H1 (cell line): ENCODE measurements around the gene MYLK4. TPM values are rescaled to one million over a fixed set of nuclear protein-coding genes. Genes with fewer than 3 reads are reported as not detected.

Experiments
- CTCF ChIA-PET: fragments of 300-600 bp; sonication (Branson Sonifier 250); formaldehyde crosslinking; loops from one replicate; lab custom pipeline; 2021; ENCODE audit not compliant: partially characterized antibody; lab: Charles Lee
- POLR2A ChIA-PET: fragments of 300-600 bp; sonication (Branson Sonifier 250); formaldehyde crosslinking; loops from one replicate; lab custom pipeline; 2021; ENCODE audit warnings: inconsistent platforms; ENCODE audit not compliant: partially characterized antibody; lab: Charles Lee
- DNase-seq, 2 experiments: peaks; one replicate each; pipeline versions ENCODE4 v3.0.0 to v3.0.0-alpha.2; 2010 to 2022; ENCODE audit warnings: low spot score in 2 of 2, low read depth in 1 of 2, mixed read lengths in 1 of 2
- FAIRE-seq: peaks from 2 replicates; lab custom pipeline; 2011; peaks lifted over from hg19 to GRCh38; lab: Jason Lieb, UNC
- H2AFZ ChIP-seq: 2 replicates; pipeline ENCODE4 v1.8.1; 2012; ENCODE audit warnings: low read length, inconsistent platforms
- H2AK5ac ChIP-seq: 2 replicates; pipeline ENCODE4 v1.6.1; 2013; ENCODE audit warnings: low read depth, low read length
- H2BK120ac ChIP-seq: replicated peaks from 2 replicates; pipeline ENCODE3; 2013; ENCODE audit warnings: low read depth, low read length, inconsistent platforms
- H2BK12ac ChIP-seq: 2 replicates; pipeline ENCODE4 v1.6.1; 2013; ENCODE audit warnings: low read depth, low read length
- H2BK15ac ChIP-seq: 2 replicates; pipeline ENCODE4 v1.6.1; 2013; ENCODE audit warnings: low read length
- H2BK20ac ChIP-seq: 2 replicates; pipeline ENCODE4 v1.6.1; 2013; ENCODE audit warnings: low read length
- H2BK5ac ChIP-seq: 2 replicates; pipeline ENCODE4 v1.6.1; 2013; ENCODE audit warnings: low read depth, low read length
- H3K14ac ChIP-seq: 2 replicates; pipeline ENCODE4 v1.6.1; 2013; ENCODE audit warnings: inconsistent platforms; ENCODE audit not compliant: insufficient read length
- H3K18ac ChIP-seq: 2 replicates; pipeline ENCODE4 v1.6.1; 2013; ENCODE audit warnings: low read length; ENCODE audit errors: extremely low read depth
- H3K23ac ChIP-seq: 2 replicates; pipeline ENCODE4 v1.6.1; 2013; ENCODE audit warnings: inconsistent platforms; ENCODE audit not compliant: insufficient read length
- H3K23me2 ChIP-seq: 2 replicates; pipeline ENCODE4 v1.6.1; 2013; ENCODE audit warnings: low read depth, low read length
- H3K27ac ChIP-seq: 2 replicates; pipeline ENCODE4 v1.6.1; 2011; ENCODE audit warnings: low read depth, low read length, inconsistent platforms
- H3K27me3 ChIP-seq, 4 experiments: replicated peaks in 1 of 4; 1 replicate in 1 of 4; 2 replicates in 3 of 4; pipeline versions ENCODE4 v1.6.1 to v1.8.1; 2011 to 2013; ENCODE audit warnings: low read length in 3 of 4, mild to moderate bottlenecking in 3 of 4, inconsistent platforms in 2 of 4, mixed read lengths in 2 of 4, moderate library complexity in 1 of 4; ENCODE audit not compliant: control insufficient read depth in 3 of 4, insufficient read depth in 3 of 4; ENCODE audit errors: extremely low read depth in 1 of 4
- H3K36me3 ChIP-seq, 4 experiments: 2 replicates each; pipeline versions ENCODE4 v1.6.1 to v1.8.1; 2011 to 2013; ENCODE audit warnings: mild to moderate bottlenecking in 4 of 4, low read length in 3 of 4, moderate library complexity in 2 of 4, control low read depth in 1 of 4, inconsistent platforms in 1 of 4; ENCODE audit not compliant: insufficient read depth in 4 of 4, control insufficient read depth in 2 of 4
- H3K4ac ChIP-seq: replicated peaks from 2 replicates; pipeline ENCODE3; 2013; ENCODE audit warnings: low read length, low read depth, mixed read lengths, inconsistent platforms; ENCODE audit not compliant: insufficient read length
- H3K4me1 ChIP-seq, 4 experiments: replicated peaks in 1 of 4; 1 replicate in 1 of 4; 2 replicates in 3 of 4; pipeline versions ENCODE4 v1.6.1 to v1.8.1; 2011 to 2013; ENCODE audit warnings: low read length in 3 of 4, inconsistent platforms in 2 of 4, mixed read lengths in 1 of 4; ENCODE audit not compliant: insufficient read depth in 4 of 4, control insufficient read depth in 3 of 4
- H3K4me2 ChIP-seq, 2 experiments: 2 replicates each; pipeline versions ENCODE4 v1.6.1 to v1.8.1; 2011 to 2013; ENCODE audit warnings: low read depth in 2 of 2, low read length in 2 of 2, control low read depth in 1 of 2, inconsistent platforms in 1 of 2, mild to moderate bottlenecking in 1 of 2; ENCODE audit not compliant: insufficient read depth in 1 of 2
- H3K4me3 ChIP-seq, 4 experiments: fragments of 200-600, 300-600 bp in 1 of 4; sonication (generic), shearing (Covaris generic), sonication (Bioruptor Twin) in 1 of 4; 2 replicates each; pipeline versions ENCODE4 v1.5.1 to v1.8.1; 2011 to 2016; ENCODE audit warnings: low read length in 4 of 4, low read depth in 3 of 4, control low read depth in 2 of 4, inconsistent platforms in 2 of 4, mild to moderate bottlenecking in 2 of 4, mixed read lengths in 1 of 4, moderate library complexity in 1 of 4; ENCODE audit not compliant: insufficient read depth in 2 of 4; ENCODE audit errors: extremely low read depth in 1 of 4
- H3K56ac ChIP-seq: replicated peaks from 2 replicates; pipeline ENCODE3; 2013; ENCODE audit warnings: low read depth, mild to moderate bottlenecking, mixed read lengths, low read length, inconsistent platforms; ENCODE audit not compliant: insufficient read length
- H3K79me1 ChIP-seq: 2 replicates; pipeline ENCODE4 v1.6.1; 2013; ENCODE audit warnings: low read depth, low read length, control low read depth
- H3K79me2 ChIP-seq, 2 experiments: 2 replicates each; pipeline versions ENCODE4 v1.6.1 to v1.8.1; 2012 to 2013; ENCODE audit warnings: low read length in 2 of 2, mild to moderate bottlenecking in 2 of 2, inconsistent platforms in 1 of 2; ENCODE audit not compliant: insufficient read depth in 2 of 2, control insufficient read depth in 1 of 2
- H3K9ac ChIP-seq, 4 experiments: replicated peaks in 1 of 4; 1 replicate in 1 of 4; 2 replicates in 3 of 4; pipeline versions ENCODE4 v1.6.1 to v1.8.1; 2011 to 2013; ENCODE audit warnings: low read depth in 3 of 4, low read length in 3 of 4, control low read depth in 2 of 4, mild to moderate bottlenecking in 2 of 4, moderate library complexity in 2 of 4, inconsistent platforms in 1 of 4; ENCODE audit errors: extremely low read depth in 1 of 4
- H3K9me3 ChIP-seq, 2 experiments: 2 replicates each; pipeline versions ENCODE4 v1.6.1 to v1.8.1; 2012 to 2013; ENCODE audit warnings: mild to moderate bottlenecking in 2 of 2, moderate library complexity in 2 of 2, control low read depth in 1 of 2, inconsistent platforms in 1 of 2, low read depth in 1 of 2, low read length in 1 of 2, mixed read lengths in 1 of 2; ENCODE audit not compliant: insufficient read depth in 2 of 2
- H4K20me1 ChIP-seq, 2 experiments: replicated peaks in 1 of 2; 2 replicates each; pipeline versions ENCODE3 to v1.8.1; 2011 to 2013; ENCODE audit warnings: inconsistent platforms in 2 of 2, low read length in 2 of 2, mild to moderate bottlenecking in 1 of 2; ENCODE audit not compliant: insufficient read depth in 2 of 2, control insufficient read depth in 1 of 2
- H4K5ac ChIP-seq: 2 replicates; pipeline ENCODE4 v1.6.1; 2013; ENCODE audit warnings: low read length, low read depth, mixed read lengths, inconsistent platforms; ENCODE audit not compliant: insufficient read length
- H4K8ac ChIP-seq: 2 replicates; pipeline ENCODE4 v1.8.0; 2013; ENCODE audit warnings: mild to moderate bottlenecking, moderate library complexity, low read length, inconsistent platforms; ENCODE audit not compliant: insufficient read depth; ENCODE audit errors: extremely low read depth
- H4K91ac ChIP-seq: replicated peaks from 2 replicates; pipeline ENCODE3; 2013; ENCODE audit warnings: low read length, mixed read lengths, inconsistent platforms; ENCODE audit not compliant: insufficient read length
- ASH2L ChIP-seq: fragments of 200-600, 300-600 bp; sonication (generic); IDR thresholded peaks from one replicate; pipeline ENCODE4 v1.7.1; 2017; ENCODE audit warnings: low read length
- ATF2 ChIP-seq: IDR thresholded peaks from 2 replicates; pipeline ENCODE4 v1.6.1; 2012; ENCODE audit warnings: low read length, inconsistent platforms
- ATF3 ChIP-seq: IDR thresholded peaks from 2 replicates; pipeline ENCODE4 v1.6.1; 2011; ENCODE audit warnings: low read depth, mild to moderate bottlenecking, low read length; ENCODE audit not compliant: insufficient read depth
- BACH1 ChIP-seq: IDR thresholded peaks from 2 replicates; pipeline ENCODE4 v1.6.1; 2012; ENCODE audit warnings: low read length, improper control_type of control experiment
- BCL11A ChIP-seq, 2 experiments: IDR thresholded peaks; one replicate each; pipeline ENCODE4 v1.6.1; 2011; ENCODE audit warnings: low read depth in 2 of 2, low read length in 2 of 2, mild to moderate bottlenecking in 2 of 2
- CHD1 ChIP-seq: IDR thresholded peaks from 2 replicates; pipeline ENCODE4 v1.6.1; 2012; ENCODE audit warnings: low read depth, low read length, improper control_type of control experiment
- EZH2 ChIP-seq: fragments of 200-600 bp; sonication (generic); IDR thresholded peaks from 2 replicates; pipeline ENCODE4 v1.7.1; 2012; ENCODE audit warnings: low read depth, mild to moderate bottlenecking, moderate library complexity, low read length, inconsistent platforms; ENCODE audit not compliant: severe bottlenecking
- GABPA ChIP-seq: IDR thresholded peaks from 2 replicates; pipeline ENCODE4 v1.6.1; 2011; ENCODE audit warnings: mild to moderate bottlenecking, low read length, moderate library complexity, borderline replicate concordance; ENCODE audit not compliant: insufficient read depth
- NRF1 ChIP-seq: IDR thresholded peaks from 2 replicates; pipeline ENCODE4 v1.6.1; 2011; ENCODE audit warnings: mild to moderate bottlenecking, low read depth, low read length, improper control_type of control experiment
- POU5F1 ChIP-seq: IDR thresholded peaks from 2 replicates; pipeline ENCODE4 v1.6.1; 2011; ENCODE audit warnings: low read depth, mild to moderate bottlenecking, low read length, moderate library complexity
- SIN3A ChIP-seq, 2 experiments: IDR thresholded peaks in 1 of 2; conservative IDR thresholded peaks in 1 of 2; 2 replicates each; pipeline ENCODE4 v1.6.1; 2011 to 2012; ENCODE audit warnings: low read length in 2 of 2, improper control_type of control experiment in 1 of 2, low read depth in 1 of 2, mild to moderate bottlenecking in 1 of 2
- SRF ChIP-seq: IDR thresholded peaks from 2 replicates; pipeline ENCODE4 v1.6.1; 2011; ENCODE audit warnings: mild to moderate bottlenecking, low read depth, low read length, moderate library complexity
- WGBS, 2 experiments: shearing (Covaris generic) in 1 of 2; methylation state at CpG; one replicate each; pipeline versions ENCODE4 v1.1.6 to v1.1.7; 2013 to 2015; ENCODE audit warnings: low lambda C conversion rate in 2 of 2, mixed read lengths in 2 of 2, inconsistent platforms in 1 of 2, low coverage in 1 of 2, missing lambda C conversion rate in 1 of 2; ENCODE audit not compliant: insufficient replicate concordance in 2 of 2, insufficient coverage in 1 of 2, insufficient read length in 1 of 2; ENCODE audit errors: extremely low coverage in 1 of 2, missing lambda C conversion rate in 1 of 2; 5-methylcytosine and 5-hydroxymethylcytosine counted together
- polyA plus RNA-seq, 7 experiments: library from polyadenylated mRNA; depleted of rRNA in 3 of 7; stranded (reverse) in 5 of 7; unstranded in 2 of 7; fragments of >200 nt in 5 of 7; fragments of 200-250 nt in 2 of 7; gene quantifications; 1 replicate in 5 of 7; 2 replicates in 1 of 7; 4 replicates in 1 of 7; pipeline versions ENCODE4 v1.2.1 to v1.2.3, GENCODE V29; 2011 to 2013; ENCODE audit warnings: missing spikeins in 2 of 7, mixed read lengths in 2 of 7
- total RNA-seq: library from RNA; stranded (reverse); fragmentation: NEBNext Ultra II Directional; extraction: Animal tissue kit (Norgen Biotek cat#: 25700); gene quantifications from 2 replicates; pipeline ENCODE4 v1.2.1, GENCODE V29; 2021

The MYLK4 gene
- total and polyA plus RNA-seq, 2 of the 8 experiments (the other 6 are each of a cell fraction or from before 2014, with no cell fraction given): 0.11 to 0.17 TPM

- H2BK20ac ChIP-seq: no peak overlapping the region; the same call in none of the 2 replicates
- no peak overlapping the region for H2AFZ ChIP-seq
- H3K79me1 ChIP-seq: no peaks in the 10 kb centered on the region
- no peak overlapping the region for H4K8ac ChIP-seq
- no peak overlapping the region for H3K23ac ChIP-seq
- H3K9ac ChIP-seq: no peak overlapping the region
- no peak overlapping the region for H2BK5ac ChIP-seq
- no peak overlapping the region for H2AK5ac ChIP-seq
- no peaks in the 10 kb centered on the region for H3K23me2 ChIP-seq
- no peaks in the 10 kb centered on the region for H3K36me3 ChIP-seq
- ChIA-PET CTCF (interaction anchor here (0.9 to 11.1 kb wide), 4 partner anchors 13 to 49 kb away, joined by 3 to 160 read pairs (median 4); partner anchors contain the start of gene MYLK4), POLR2A (no interaction called here)
- no peak overlapping the region for H3K14ac ChIP-seq
- no peaks in the 10 kb centered on the region for H3K27me3 ChIP-seq
- no peak overlapping the region for H3K4ac ChIP-seq
- 0 out of 2 replicates have a peak overlapping the region, but pooled peaks have one; percentile 35 for H2BK12ac ChIP-seq
- no peak overlapping the region for H3K27ac ChIP-seq
- no peak overlapping the region for H3K4me3 ChIP-seq
- no peak overlapping the region for H3K56ac ChIP-seq
- H3K4me1 ChIP-seq: peaks cover 3 to 25% (median 6%) of the 10 kb centered on the region in 4 experiments
- FAIRE-seq (no peak), DNase-seq (no peak)
- H3K18ac ChIP-seq: peak overlapping the region; percentile 26; the same call in 1 of the 2 replicates
- H3K79me2 ChIP-seq: no peaks in the 10 kb centered on the region
- no peaks in the 10 kb centered on the region for H4K20me1 ChIP-seq
- H4K5ac ChIP-seq: no peak overlapping the region
- no peaks in the 10 kb centered on the region for H3K9me3 ChIP-seq
- H2BK120ac ChIP-seq: no peak overlapping the region
- no peak overlapping the region for H2BK15ac ChIP-seq
- no peak overlapping the region for H3K4me2 ChIP-seq
- no peak overlapping the region for H4K91ac ChIP-seq
- 91% methylated on average over 5 of the region's 5 CpGs; no CpG with 5 or more reads in 1 of the 2 experiments for WGBS, 2 experiments
- TF ChIP-seq POU5F1 (no peak), BCL11A (IDR thresholded peaks at IDR 0.05; ENCODE audit: low read depth in 2 of 2, low read length in 2 of 2) (no peak), BACH1 (no peak), GABPA (no peak), ATF3 (no peak), EZH2 (no peak), CHD1 (no peak), ATF2 (no peak), SRF (no peak), NRF1 (no peak), SIN3A (conservative IDR thresholded peaks at IDR 0.05 in 1 of 2, IDR thresholded peaks at IDR 0.05 in 1 of 2; ENCODE audit: low read depth in 1 of 2, low read length in 2 of 2) (no peak), ASH2L (no peak)
Measured at GRCh38 chr6:2733324-2733723, 17.4 kb downstream of the MYLK4 start.
